WTC11 (cell line): ENCODE data around the gene DRAXIN. TPM values are rescaled to one million over a fixed set of nuclear protein-coding genes. Genes with fewer than 3 reads are reported as not detected.

Source experiments
- ATAC-seq: fragments of 200-7000 bp; cut with Tn5 transposase; 2 replicates; pipeline ENCODE4 v1.10.0; 2021; ENCODE audit warnings: mild to moderate bottlenecking, moderate library complexity
- CTCF ChIA-PET: fragments of 300-600 bp; sonication (Branson Sonifier 250); formaldehyde crosslinking; loops from one replicate; lab custom pipeline; 2021; ENCODE audit warnings: antibody characterized with exemption; lab: Charles Lee
- POLR2A ChIA-PET: fragments of 350-600 bp; sonication (Branson Sonifier 250); formaldehyde crosslinking; loops from one replicate; lab custom pipeline; 2021; ENCODE audit warnings: antibody characterized with exemption; lab: Charles Lee
- DNase-seq: peaks from one replicate; pipeline ENCODE4 v3.0.0; 2021; ENCODE audit warnings: low spot score
- H3K27ac Mint-ChIP-seq: 2 replicates; pipeline ENCODE4 v1.8.0; 2021; ENCODE audit warnings: mixed read lengths
- H3K27me3 Mint-ChIP-seq: 2 replicates; pipeline ENCODE4 v1.8.0; 2021; ENCODE audit warnings: low read depth, mild to moderate bottlenecking, moderate library complexity, mixed read lengths
- H3K36me3 Mint-ChIP-seq: 2 replicates; pipeline ENCODE4 v1.8.0; 2021; ENCODE audit warnings: mixed read lengths
- H3K4me1 Mint-ChIP-seq: 2 replicates; pipeline ENCODE4 v1.8.0; 2022; ENCODE audit warnings: mixed read lengths
- H3K4me3 Mint-ChIP-seq: 2 replicates; pipeline ENCODE4 v1.8.0; 2021; ENCODE audit warnings: mild to moderate bottlenecking, moderate library complexity, mixed read lengths
- H3K9me3 Mint-ChIP-seq: 2 replicates; pipeline ENCODE4 v1.8.0; 2021; ENCODE audit warnings: mixed read lengths
- ATF1 ChIP-seq: sonication (generic); formaldehyde crosslinking; IDR thresholded peaks from 2 replicates; pipeline ENCODE4 v1.8.1; 2023; ENCODE audit warnings: mild to moderate bottlenecking, moderate library complexity, missing genetic modification reagents
- CREB1 ChIP-seq: sonication (generic); formaldehyde crosslinking; IDR thresholded peaks from 2 replicates; pipeline ENCODE4 v1.8.0; 2023; ENCODE audit warnings: mild to moderate bottlenecking, missing genetic modification reagents
- EMX1 ChIP-seq: fragments of 250-450 bp; sonication (Bioruptor Pico); IDR thresholded peaks from 2 replicates; pipeline ENCODE4 v1.8.0; 2021; ENCODE audit warnings: mild to moderate bottlenecking
- FOXK1 ChIP-seq: sonication (generic); formaldehyde crosslinking; IDR thresholded peaks from 2 replicates; pipeline ENCODE4 v1.8.0; 2022; ENCODE audit warnings: mild to moderate bottlenecking, moderate library complexity, missing genetic modification reagents
- GABPB1 ChIP-seq: sonication (generic); formaldehyde crosslinking; IDR thresholded peaks from 2 replicates; pipeline ENCODE4 v1.8.1; 2023; ENCODE audit warnings: mild to moderate bottlenecking, missing genetic modification reagents
- GRHL2 ChIP-seq: fragments of 250-450 bp; sonication (Bioruptor Pico); IDR thresholded peaks from 2 replicates; pipeline ENCODE4 v1.8.0; 2022; ENCODE audit warnings: mild to moderate bottlenecking, moderate library complexity; ENCODE audit not compliant: insufficient replicate concordance, severe bottlenecking
- JAZF1 ChIP-seq: fragments of 250-450 bp; sonication (Bioruptor Pico); IDR thresholded peaks from 2 replicates; pipeline ENCODE4 v1.9.0; 2021; ENCODE audit warnings: moderate library complexity, mild to moderate bottlenecking, inconsistent platforms
- NFYB ChIP-seq: sonication (generic); formaldehyde crosslinking; conservative IDR thresholded peaks from 2 replicates; pipeline ENCODE4 v1.8.0; 2022; ENCODE audit warnings: low read depth, missing genetic modification reagents
- NR1H2 ChIP-seq: sonication (generic); formaldehyde crosslinking; IDR thresholded peaks from 2 replicates; pipeline ENCODE4 v1.9.0; 2021; ENCODE audit warnings: mild to moderate bottlenecking, moderate library complexity, missing genetic modification reagents
- NR2C2 ChIP-seq: sonication (generic); formaldehyde crosslinking; IDR thresholded peaks from 2 replicates; pipeline ENCODE4 v1.8.0; 2022; ENCODE audit warnings: mild to moderate bottlenecking, missing genetic modification reagents
- TEAD1 ChIP-seq: sonication (generic); formaldehyde crosslinking; IDR thresholded peaks from 2 replicates; pipeline ENCODE4 v1.8.0; 2022; ENCODE audit warnings: mild to moderate bottlenecking, missing genetic modification reagents
- ZBTB21 ChIP-seq: sonication (generic); formaldehyde crosslinking; IDR thresholded peaks from 2 replicates; pipeline ENCODE4 v1.8.1; 2023; ENCODE audit warnings: mild to moderate bottlenecking, missing genetic modification reagents, borderline replicate concordance
- ZNF138 ChIP-seq: sonication (generic); formaldehyde crosslinking; conservative IDR thresholded peaks from 2 replicates; pipeline ENCODE4 v1.8.1; 2022; ENCODE audit warnings: mild to moderate bottlenecking, moderate library complexity, missing genetic modification reagents
- ZNF232 ChIP-seq: sonication (generic); formaldehyde crosslinking; IDR thresholded peaks from 2 replicates; pipeline ENCODE4 v1.8.0; 2022; ENCODE audit warnings: mild to moderate bottlenecking, missing genetic modification reagents
- ZNF396 ChIP-seq: fragments of 250-450 bp; sonication (Bioruptor Pico); IDR thresholded peaks from 2 replicates; pipeline ENCODE4 v1.8.0; 2021; ENCODE audit warnings: mild to moderate bottlenecking, moderate library complexity, borderline replicate concordance
- total RNA-seq: library from RNA; stranded (reverse); gene quantifications from 3 replicates; pipeline ENCODE4 v1.2.3, GENCODE V29; 2021
- TF ChIP-seq, protein P1 (sequence below): sonication (generic); formaldehyde crosslinking; IDR thresholded peaks from 2 replicates; pipeline ENCODE4 v1.8.0; 2022; ENCODE audit warnings: missing genetic modification reagents
- TF ChIP-seq, protein P2 (sequence below): sonication (generic); formaldehyde crosslinking; conservative IDR thresholded peaks from 2 replicates; pipeline ENCODE4 v1.8.1; 2022; ENCODE audit warnings: mild to moderate bottlenecking, missing genetic modification reagents
- TF ChIP-seq, protein P3 (sequence below): sonication (generic); formaldehyde crosslinking; IDR thresholded peaks from 2 replicates; pipeline ENCODE4 v1.8.1; 2022; ENCODE audit warnings: mild to moderate bottlenecking, moderate library complexity, missing genetic modification reagents
- TF ChIP-seq, protein P4 (sequence below): sonication (generic); formaldehyde crosslinking; IDR thresholded peaks from 2 replicates; pipeline ENCODE4 v1.8.1; 2023; ENCODE audit warnings: mild to moderate bottlenecking, moderate library complexity, missing genetic modification reagents
- TF ChIP-seq, protein P5 (sequence below): sonication (generic); formaldehyde crosslinking; IDR thresholded peaks from 2 replicates; pipeline ENCODE4 v1.8.0; 2023; ENCODE audit warnings: missing genetic modification reagents, mild to moderate bottlenecking, borderline replicate concordance
- TF ChIP-seq, protein P6 (sequence below): fragments of 250-450 bp; sonication (Bioruptor Pico); IDR thresholded peaks from 2 replicates; pipeline ENCODE4 v1.9.0; 2021; ENCODE audit warnings: moderate library complexity, mild to moderate bottlenecking, inconsistent platforms, borderline replicate concordance

Gene DRAXIN
- total RNA-seq, 1 experiment from 2014 or later: 12.0 TPM

DNA sequence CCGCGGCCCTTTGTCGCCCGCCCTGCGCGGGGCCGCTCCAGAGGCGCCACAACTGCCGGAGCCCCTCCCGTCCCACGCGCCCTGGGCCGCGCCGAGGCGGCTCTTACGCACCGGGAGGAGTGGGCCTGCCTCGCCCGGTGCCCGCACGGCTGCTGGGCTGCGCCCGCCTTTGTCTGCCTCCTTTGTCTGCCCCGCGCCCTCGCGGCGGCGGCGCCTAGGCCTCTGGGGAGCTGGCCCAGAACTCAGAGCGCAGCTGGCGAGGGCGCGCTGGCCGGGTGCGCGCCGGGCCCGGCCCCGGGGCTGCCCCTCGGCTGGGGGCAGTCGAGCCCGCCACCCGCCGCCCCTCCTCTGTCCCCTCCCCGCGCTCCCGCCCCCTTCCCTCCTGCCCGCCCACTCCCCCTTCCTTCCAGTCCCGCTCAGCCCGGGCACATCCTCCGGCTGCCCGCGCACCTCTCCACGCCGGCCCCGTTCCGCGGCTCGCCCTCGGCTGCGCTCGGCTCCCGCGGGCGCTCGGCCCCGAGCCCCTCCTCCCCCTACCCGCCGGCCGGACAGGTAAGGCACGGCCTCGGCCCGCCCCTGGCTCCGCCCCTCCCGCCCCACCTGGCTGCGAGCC lies at the start of gene DRAXIN (continued):
- TF ChIP-seq, protein P1, sequence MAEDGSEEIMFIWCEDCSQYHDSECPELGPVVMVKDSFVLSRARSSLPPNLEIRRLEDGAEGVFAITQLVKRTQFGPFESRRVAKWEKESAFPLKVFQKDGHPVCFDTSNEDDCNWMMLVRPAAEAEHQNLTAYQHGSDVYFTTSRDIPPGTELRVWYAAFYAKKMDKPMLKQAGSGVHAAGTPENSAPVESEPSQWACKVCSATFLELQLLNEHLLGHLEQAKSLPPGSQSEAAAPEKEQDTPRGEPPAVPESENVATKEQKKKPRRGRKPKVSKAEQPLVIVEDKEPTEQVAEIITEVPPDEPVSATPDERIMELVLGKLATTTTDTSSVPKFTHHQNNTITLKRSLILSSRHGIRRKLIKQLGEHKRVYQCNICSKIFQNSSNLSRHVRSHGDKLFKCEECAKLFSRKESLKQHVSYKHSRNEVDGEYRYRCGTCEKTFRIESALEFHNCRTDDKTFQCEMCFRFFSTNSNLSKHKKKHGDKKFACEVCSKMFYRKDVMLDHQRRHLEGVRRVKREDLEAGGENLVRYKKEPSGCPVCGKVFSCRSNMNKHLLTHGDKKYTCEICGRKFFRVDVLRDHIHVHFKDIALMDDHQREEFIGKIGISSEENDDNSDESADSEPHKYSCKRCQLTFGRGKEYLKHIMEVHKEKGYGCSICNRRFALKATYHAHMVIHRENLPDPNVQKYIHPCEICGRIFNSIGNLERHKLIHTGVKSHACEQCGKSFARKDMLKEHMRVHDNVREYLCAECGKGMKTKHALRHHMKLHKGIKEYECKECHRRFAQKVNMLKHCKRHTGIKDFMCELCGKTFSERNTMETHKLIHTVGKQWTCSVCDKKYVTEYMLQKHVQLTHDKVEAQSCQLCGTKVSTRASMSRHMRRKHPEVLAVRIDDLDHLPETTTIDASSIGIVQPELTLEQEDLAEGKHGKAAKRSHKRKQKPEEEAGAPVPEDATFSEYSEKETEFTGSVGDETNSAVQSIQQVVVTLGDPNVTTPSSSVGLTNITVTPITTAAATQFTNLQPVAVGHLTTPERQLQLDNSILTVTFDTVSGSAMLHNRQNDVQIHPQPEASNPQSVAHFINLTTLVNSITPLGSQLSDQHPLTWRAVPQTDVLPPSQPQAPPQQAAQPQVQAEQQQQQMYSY (CRISPR knock-in tag): no peak
- TF ChIP-seq EMX1 (CRISPR knock-in tag): no peak
- TF ChIP-seq CREB1 (CRISPR knock-in tag): no peak
- TF ChIP-seq ZBTB21 (CRISPR knock-in tag): no peak
- TF ChIP-seq, protein P2, sequence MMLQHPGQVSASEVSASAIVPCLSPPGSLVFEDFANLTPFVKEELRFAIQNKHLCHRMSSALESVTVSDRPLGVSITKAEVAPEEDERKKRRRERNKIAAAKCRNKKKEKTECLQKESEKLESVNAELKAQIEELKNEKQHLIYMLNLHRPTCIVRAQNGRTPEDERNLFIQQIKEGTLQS (CRISPR knock-in tag): no peak
- TF ChIP-seq, protein P3, sequence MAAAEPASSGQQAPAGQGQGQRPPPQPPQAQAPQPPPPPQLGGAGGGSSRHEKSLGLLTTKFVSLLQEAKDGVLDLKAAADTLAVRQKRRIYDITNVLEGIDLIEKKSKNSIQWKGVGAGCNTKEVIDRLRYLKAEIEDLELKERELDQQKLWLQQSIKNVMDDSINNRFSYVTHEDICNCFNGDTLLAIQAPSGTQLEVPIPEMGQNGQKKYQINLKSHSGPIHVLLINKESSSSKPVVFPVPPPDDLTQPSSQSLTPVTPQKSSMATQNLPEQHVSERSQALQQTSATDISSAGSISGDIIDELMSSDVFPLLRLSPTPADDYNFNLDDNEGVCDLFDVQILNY (CRISPR knock-in tag): no peak
- TF ChIP-seq NR2C2: no peak
- peak; percentile 4; the same call in 1 of the 2 replicates for TF ChIP-seq TEAD1
- TF ChIP-seq ATF1 (CRISPR knock-in tag): no peak
- TF ChIP-seq, protein P4, sequence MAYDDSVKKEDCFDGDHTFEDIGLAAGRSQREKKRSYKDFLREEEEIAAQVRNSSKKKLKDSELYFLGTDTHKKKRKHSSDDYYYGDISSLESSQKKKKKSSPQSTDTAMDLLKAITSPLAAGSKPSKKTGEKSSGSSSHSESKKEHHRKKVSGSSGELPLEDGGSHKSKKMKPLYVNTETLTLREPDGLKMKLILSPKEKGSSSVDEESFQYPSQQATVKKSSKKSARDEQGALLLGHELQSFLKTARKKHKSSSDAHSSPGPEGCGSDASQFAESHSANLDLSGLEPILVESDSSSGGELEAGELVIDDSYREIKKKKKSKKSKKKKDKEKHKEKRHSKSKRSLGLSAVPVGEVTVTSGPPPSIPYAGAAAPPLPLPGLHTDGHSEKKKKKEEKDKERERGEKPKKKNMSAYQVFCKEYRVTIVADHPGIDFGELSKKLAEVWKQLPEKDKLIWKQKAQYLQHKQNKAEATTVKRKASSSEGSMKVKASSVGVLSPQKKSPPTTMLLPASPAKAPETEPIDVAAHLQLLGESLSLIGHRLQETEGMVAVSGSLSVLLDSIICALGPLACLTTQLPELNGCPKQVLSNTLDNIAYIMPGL: no peak
- TF ChIP-seq GRHL2 (CRISPR knock-in tag): no peak
- TF ChIP-seq, protein P5, sequence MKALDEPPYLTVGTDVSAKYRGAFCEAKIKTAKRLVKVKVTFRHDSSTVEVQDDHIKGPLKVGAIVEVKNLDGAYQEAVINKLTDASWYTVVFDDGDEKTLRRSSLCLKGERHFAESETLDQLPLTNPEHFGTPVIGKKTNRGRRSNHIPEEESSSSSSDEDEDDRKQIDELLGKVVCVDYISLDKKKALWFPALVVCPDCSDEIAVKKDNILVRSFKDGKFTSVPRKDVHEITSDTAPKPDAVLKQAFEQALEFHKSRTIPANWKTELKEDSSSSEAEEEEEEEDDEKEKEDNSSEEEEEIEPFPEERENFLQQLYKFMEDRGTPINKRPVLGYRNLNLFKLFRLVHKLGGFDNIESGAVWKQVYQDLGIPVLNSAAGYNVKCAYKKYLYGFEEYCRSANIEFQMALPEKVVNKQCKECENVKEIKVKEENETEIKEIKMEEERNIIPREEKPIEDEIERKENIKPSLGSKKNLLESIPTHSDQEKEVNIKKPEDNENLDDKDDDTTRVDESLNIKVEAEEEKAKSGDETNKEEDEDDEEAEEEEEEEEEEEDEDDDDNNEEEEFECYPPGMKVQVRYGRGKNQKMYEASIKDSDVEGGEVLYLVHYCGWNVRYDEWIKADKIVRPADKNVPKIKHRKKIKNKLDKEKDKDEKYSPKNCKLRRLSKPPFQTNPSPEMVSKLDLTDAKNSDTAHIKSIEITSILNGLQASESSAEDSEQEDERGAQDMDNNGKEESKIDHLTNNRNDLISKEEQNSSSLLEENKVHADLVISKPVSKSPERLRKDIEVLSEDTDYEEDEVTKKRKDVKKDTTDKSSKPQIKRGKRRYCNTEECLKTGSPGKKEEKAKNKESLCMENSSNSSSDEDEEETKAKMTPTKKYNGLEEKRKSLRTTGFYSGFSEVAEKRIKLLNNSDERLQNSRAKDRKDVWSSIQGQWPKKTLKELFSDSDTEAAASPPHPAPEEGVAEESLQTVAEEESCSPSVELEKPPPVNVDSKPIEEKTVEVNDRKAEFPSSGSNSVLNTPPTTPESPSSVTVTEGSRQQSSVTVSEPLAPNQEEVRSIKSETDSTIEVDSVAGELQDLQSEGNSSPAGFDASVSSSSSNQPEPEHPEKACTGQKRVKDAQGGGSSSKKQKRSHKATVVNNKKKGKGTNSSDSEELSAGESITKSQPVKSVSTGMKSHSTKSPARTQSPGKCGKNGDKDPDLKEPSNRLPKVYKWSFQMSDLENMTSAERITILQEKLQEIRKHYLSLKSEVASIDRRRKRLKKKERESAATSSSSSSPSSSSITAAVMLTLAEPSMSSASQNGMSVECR (CRISPR knock-in tag): peak; percentile 78

DNA sequence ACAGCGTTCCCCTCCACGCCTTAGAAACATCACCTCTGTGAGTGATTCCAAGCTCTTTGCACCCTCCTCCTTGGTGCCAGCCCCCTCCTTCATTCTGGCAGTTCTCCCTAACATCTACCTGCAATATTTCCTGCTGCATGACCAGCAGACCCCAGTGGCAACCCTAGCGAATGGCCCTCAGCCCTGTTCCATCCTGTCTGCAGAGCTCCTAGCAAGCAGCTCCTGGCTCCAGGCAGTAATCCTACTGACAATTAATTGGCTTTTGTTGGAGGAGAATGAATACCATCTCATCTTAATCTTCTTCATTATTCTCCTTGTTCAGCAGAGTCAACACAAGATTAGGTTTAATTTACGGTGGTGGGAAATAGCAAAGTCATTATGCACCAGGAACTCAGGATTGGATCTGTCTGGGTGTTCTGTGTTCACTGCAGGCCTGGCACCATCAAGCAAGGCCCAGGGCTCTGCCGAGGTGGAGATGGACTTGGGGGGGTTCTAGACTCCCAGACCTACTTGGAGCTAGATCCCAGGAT lies 49.7 kb upstream of the DRAXIN start:
- H3K27ac Mint-ChIP-seq: no peak overlapping the region
- POLR2A ChIA-PET: interaction anchor here (1.0 kb wide), 1 partner anchor 322 kb away, joined by 3 read pairs; no protein-coding TSS in a partner anchor
- DNase-seq: no peak

More for the DNA sequence above, 49.7 kb upstream of the DRAXIN start:
- Mint-ChIP-seq H3K4me3 (no peak overlapping the region), H3K9me3 (no peaks in the 10 kb centered on the region), H3K36me3 (no peaks in the 10 kb centered on the region), H3K4me1 (no peaks in the 10 kb centered on the region), H3K27me3 (no peaks in the 10 kb centered on the region)
- ATAC-seq: no peak
- CTCF ChIA-PET: interaction anchor here (0.6 to 4.9 kb wide), 20 partner anchors 9 to 400 kb away, joined by 3 to 40 read pairs (median 5); partner anchors contain the start of genes DISP3, FBXO2, FBXO44 and FBXO6
- TF ChIP-seq ZNF232 (CRISPR knock-in tag): no peak
- TF ChIP-seq ZNF138: no peak
- TF ChIP-seq FOXK1 (CRISPR knock-in tag): no peak
- no peak for TF ChIP-seq ZNF396 (CRISPR knock-in tag)
- TF ChIP-seq TEAD1: no peak
- TF ChIP-seq NR1H2 (CRISPR knock-in tag): no peak
- TF ChIP-seq, protein P6, sequence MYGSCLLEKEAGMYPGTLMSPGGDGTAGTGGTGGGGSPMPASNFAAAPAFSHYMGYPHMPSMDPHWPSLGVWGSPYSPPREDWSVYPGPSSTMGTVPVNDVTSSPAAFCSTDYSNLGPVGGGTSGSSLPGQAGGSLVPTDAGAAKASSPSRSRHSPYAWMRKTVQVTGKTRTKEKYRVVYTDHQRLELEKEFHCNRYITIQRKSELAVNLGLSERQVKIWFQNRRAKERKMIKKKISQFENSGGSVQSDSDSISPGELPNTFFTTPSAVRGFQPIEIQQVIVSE (CRISPR knock-in tag): no peak
- TF ChIP-seq NFYB (CRISPR knock-in tag): no peak
- TF ChIP-seq JAZF1 (CRISPR knock-in tag): no peak
- TF ChIP-seq GABPB1 (CRISPR knock-in tag): no peak
